Stimulated activated CD4-positive, alpha-beta T cell treated with anti-CD3 and anti-CD28 coated beads, Interleukin-1b, Interleukin-23, amount 100 ng/mL, for 4 hours (primary cell): ENCODE data around the gene FBH1.
"Not testable (repeated sequence)": the region's sequence is repeated elsewhere in the genome, so short reads cannot be mapped to it uniquely, and the experiment has no call there.

Experiments
- DNase-seq, 2 donors: peaks; one replicate each; pipeline ENCODE4 v3.0.0-alpha.2; 2020; ENCODE audit warnings: low read depth in 2 of 2

FBH1 gene

GRCh38 chr10:5941579-5941978, 51.5 kb downstream of the FBH1 start:
- no peak for DNase-seq

GRCh38 chr10:5942001-5942400, 52.0 kb downstream of the FBH1 start:
- no peak for DNase-seq

- no peak for DNase-seq
Measured at GRCh38 chr10:5942474-5942873, 52.4 kb downstream of the FBH1 start.

DNA sequence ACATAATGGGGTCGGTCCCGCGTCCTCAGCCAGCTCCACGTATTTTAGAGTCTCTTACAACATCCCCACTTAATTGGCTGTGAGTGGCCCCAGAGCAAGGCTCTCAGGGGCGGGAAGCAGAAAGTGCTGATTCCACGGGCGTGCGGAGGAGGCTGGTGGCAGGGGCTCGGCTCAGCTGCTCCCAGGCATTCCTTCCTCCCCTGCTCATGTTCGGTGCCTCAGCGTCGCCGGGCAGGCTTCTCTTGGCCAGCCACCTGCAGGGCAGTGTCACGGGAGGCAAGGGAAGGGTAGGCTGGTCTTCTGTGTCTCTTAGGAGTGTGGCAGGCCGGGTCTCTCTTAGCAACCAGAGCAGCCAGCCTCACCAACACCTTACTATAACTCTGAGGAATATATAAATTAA, 53.5 kb downstream of the FBH1 start:
- DNase-seq: no peak

DNA sequence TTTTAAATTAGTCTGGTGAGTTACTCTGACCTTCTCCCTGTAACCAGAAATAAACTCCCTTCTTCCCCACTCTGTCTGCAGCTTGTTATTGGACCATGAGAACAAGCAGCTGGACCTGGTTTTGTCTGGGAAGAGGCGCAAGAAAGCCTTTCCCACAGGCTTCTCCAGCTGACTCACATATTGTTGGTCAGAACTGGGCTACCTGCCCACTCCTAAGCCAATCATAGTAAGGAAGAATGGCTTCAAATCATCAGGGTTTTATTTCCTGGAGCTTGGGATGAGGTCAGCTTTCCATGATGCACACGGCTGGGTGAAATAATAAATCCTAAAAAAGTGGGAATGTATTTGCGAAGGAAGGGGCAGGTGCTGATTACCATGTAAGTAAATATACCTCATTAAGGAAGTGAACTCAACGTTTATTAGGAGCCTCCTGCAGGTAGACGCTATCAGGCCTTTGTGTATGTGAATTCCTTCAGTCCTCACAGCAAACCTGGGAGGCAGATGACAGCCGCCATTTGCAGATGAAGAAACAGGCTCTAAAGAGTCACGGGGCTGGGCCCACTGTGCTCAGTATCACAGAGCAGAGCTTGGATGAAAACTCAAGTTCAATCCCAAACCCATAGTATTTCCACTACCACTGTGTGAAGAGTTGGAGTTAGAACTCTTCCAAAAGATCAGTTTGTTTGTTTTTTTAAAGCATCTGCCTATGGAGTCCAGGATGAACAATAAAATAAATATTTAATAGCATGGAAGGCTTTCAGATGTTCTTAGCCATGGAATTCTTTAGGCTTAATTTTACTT, 54.5 kb downstream of the FBH1 start:
- no peak for DNase-seq

DNA sequence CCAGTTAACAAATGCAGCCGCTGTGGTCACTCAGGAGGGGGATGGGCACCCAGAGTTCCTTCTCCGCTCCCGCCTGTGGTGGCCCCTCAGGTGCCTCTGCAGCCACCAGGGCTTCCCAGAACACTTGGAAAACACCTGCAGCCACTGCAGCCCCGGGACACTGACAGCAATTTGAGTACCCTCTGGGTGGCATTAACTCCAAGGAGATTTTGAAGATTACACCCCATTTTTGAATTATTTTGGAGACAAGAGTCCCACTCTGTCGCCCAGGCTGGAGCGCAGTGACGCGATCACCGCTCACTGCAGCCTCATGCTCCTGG, 55.1 kb downstream of the FBH1 start:
- DNase-seq: no peak

GRCh38 chr10:5945561-5946418, 55.7 kb downstream of the FBH1 start:
- no peak for DNase-seq

DNA sequence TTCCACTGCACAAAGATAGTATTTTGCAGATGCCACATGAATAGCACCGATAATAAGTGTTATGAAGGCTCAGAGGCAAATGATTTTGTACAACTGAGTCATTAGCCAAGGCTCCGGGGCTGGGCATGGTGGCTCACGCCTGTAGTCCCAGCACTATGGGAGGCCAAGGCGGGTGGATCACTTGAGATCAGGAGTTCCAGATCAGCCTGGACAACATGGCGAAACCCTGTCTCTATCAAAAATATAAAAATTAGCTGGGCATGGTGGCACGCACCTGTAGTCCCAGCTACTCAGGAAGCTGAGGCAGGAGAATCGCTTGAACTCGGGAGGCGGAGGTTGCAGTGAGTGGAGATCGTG, 56.4 kb downstream of the FBH1 start:
- DNase-seq: not testable (repeated sequence)

DNA sequence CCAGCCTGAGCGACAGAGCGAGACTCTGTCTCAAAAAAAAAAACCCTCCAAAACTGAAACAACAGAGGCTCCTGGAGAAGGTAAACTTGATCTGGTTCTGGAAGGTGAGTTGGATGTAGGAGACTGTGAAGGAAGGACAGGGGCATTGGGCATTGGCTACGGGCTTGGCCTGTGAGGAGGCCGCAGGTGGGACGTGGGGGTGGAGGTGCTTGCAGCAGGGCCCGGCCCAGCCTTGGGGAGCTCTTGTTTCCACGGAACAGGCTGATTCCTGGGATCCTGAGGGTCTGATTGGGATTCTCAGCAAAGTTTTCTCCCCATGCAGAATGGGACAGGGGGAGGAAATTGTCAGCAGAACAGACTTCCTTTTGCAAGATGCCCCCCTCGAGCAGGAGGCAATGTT, 56.7 kb downstream of the FBH1 start:
- DNase-seq: no peak

- DNase-seq: no peak
Measured at GRCh38 chr10:5947471-5948207, 57.6 kb downstream of the FBH1 start.

DNA sequence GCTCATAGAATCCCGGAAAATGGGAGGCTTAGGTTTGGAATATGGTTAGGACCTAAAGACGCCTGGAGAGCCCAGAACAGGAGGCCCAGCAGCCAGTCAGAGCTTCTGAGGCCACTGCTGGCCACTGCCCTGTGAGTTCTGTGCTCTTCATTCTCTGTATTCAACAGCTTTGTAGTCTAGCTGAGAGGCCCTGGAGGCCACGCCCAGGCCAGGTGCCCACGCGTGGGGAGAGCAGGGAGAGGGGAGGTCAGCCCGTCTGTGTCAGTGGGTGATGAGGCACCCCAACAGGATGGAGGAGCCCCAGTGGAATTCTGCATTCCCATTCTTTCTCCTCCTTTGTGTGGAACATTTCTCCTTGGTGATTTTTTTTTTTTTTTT, 58.2 kb downstream of the FBH1 start:
- no peak for DNase-seq

DNA sequence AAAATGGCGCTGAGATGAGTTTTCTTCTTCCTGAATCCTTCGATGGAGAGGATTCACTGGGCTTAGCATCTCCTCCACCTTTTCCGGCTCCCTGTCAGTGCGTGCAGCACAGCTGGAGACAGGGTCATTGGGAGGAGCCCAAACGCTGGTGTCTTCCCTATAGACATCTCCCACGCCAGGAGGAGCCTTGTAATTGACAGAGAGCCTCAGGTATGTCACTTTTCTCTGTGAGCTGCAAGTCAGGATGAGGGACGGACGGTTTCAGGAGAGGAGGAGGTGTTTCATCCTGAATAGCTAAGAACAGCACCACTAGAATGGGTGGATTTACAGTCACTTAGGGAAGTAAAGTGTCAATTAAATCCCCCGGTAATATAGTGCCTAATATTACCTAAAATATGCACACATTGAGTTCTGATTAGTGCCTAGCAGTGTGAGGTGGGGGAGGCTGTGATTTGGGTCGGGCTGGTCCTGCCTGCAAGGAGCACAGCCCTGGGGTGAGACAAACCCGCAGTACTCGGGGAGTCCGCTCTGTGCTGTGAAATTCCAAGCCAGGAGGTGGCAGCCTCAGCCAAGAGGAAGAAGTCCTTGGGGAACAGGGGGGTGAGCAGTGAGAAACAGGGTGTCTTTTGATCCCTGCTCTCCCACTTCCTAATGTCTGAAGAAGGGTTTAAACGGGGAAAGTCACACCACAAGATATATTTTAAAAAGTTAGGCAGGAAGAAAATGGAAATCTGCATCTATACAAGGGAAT, 59.1 kb downstream of the FBH1 start:
- DNase-seq: no peak

GRCh38 chr10:5951167-5951711, 61.2 kb downstream of the FBH1 start:
- DNase-seq: no peak

DNA sequence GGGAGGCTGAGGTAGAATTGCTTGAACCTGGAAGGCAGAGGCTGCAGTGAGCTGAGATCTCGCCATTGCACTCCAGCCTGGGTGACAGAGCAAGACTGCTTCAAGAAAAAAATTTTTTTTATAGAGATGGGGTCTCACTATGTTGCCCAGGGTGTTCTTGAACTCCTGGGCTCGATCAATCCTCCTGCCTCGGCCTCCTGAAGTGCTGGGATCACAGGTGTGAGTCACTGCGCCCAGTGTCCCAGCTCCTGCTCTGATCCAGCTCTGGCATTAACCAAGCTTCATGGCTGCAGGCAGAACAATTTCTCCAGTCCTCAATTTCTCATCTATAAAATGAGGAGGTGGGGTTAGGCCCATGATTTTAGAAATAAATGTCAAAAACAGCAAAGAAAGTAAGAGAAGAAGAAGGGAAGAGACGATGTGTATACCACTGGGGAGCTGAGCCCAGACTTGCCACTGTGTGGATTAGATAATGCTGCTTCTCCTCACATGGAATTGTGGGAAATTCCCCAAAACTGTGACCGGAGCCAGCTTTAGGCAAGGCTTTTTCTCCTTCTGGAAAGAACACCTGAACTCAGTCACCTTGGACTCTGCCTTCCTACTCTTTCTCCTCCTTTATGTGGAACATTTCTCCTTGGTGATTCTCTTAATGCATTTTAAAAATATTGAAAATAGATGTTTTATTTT, 61.8 kb downstream of the FBH1 start:
- DNase-seq: no peak

DNA sequence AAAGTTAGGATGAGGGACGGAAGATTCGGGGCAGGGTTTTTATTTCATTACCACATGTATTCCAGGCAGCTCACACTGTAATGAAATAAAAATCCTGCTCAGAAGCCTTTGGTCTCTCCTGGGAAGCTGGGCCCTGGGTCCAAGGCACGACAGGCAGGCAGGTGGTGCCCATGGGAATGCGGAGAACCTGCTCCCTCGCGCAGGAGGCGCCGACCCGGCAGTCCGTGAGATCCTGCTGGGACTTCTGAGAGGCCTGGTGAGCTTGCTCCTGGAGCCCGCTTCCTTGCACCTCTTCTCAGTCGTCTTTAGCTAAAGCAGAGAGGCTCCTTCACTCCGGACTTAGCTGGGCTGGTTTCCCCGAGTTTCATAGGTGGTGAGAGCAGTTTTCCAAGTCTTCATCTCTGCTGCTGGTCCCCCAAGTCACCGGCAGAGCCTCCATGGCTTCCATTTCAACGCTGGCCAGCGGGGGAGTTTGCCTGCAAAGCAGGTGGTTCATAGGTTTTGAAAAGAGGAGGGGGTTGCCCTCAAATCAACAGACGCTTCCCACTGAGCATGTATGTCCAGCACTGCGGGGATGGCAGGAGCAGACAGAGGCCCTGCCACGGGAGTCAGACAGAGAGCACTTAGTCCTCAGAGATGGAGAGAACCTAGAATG, 62.8 kb downstream of the FBH1 start:
- DNase-seq: no peak

DNA sequence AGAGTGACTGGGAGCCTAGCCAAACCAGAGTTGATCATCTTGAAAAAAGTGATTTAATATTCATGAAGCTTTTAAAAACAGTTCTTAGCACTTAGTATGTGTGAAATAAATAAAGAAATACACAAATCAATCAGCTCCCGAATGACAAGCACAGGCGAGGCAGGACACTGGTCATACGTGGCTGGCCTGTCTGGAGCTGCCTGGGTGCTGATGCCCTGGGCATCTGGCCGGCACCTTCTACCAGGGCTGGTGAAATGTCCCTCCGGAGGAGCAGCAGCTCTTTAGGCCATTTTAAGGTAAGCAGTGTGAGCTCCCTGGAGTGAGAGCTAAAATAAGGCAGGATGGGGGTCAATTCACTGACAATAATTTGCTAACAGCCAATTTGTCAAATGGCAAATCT, 63.6 kb downstream of the FBH1 start:
- no peak for DNase-seq

- DNase-seq: no peak
Measured at GRCh38 chr10:5956146-5956936, 66.3 kb downstream of the FBH1 start.

DNA sequence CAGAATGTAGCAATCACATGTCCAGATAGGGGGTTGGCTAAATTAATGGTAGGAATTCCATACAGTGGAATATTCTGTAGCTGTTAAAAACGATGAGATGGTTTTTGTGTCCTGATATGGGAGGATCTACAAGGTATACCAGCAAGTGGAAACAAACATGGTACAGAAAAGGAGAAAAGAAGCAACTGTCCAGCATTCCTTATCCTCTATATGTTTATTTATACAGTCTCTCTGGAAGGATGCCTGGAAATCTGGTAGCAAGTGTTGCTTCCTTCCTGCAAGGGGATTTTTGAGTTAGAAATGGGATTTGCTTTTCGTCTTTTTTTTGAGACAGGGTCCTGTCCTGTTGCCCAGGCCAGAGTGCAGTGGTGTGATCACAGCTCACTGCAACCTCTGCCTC, 68.0 kb downstream of the FBH1 start:
- no peak for DNase-seq

GRCh38 chr10:5958675-5959074, 68.6 kb downstream of the FBH1 start:
- DNase-seq: no peak

- no peak for DNase-seq
Measured at GRCh38 chr10:5959142-5959541, 69.1 kb downstream of the FBH1 start.
